ENCODE data around the gene THBS1. TPM values are rescaled to one million over a fixed set of nuclear protein-coding genes. Genes with fewer than 3 reads are reported as not detected.

Gene THBS1
- total RNA-seq, 1 donor from 2014 or later, result 4,129 TPM

- DNase-seq (ENCODE audit: low read depth in 2 of 2), result peak in 1 of 2 donors; percentile 52
Measured at GRCh38 chr15:39602143-39602542, 21.3 kb downstream of the THBS1 start.

- DNase-seq (ENCODE audit: low read depth in 2 of 2), result no peak
Measured at GRCh38 chr15:39605146-39605545, 24.3 kb downstream of the THBS1 start.

- no peak for DNase-seq (ENCODE audit: low read depth in 2 of 2)
Measured at GRCh38 chr15:39608185-39609139, 27.6 kb downstream of the THBS1 start.

- DNase-seq (ENCODE audit: low read depth in 2 of 2), result no peak
Measured at GRCh38 chr15:39609166-39609916, 28.5 kb downstream of the THBS1 start.

GRCh38 chr15:39610665-39611064 is 29.8 kb downstream of the THBS1 start:
- DNase-seq (ENCODE audit: low read depth in 2 of 2), result no peak

- DNase-seq (ENCODE audit: low read depth in 2 of 2), result no peak
Measured at GRCh38 chr15:39613271-39613670, 32.4 kb downstream of the THBS1 start.

- no peak for DNase-seq (ENCODE audit: low read depth in 2 of 2)
Measured at GRCh38 chr15:39613861-39614260, 33.0 kb downstream of the THBS1 start.

- peak in 1 of 2 donors; percentile 55 for DNase-seq (ENCODE audit: low read depth in 2 of 2)
Measured at GRCh38 chr15:39616731-39617455, 36.0 kb downstream of the THBS1 start.

- DNase-seq (ENCODE audit: low read depth in 2 of 2), result peak in 1 of 2 donors; percentile 42
Measured at GRCh38 chr15:39618063-39618823, 37.4 kb downstream of the THBS1 start.

- peak in 1 of 2 donors; percentile 91 for DNase-seq (ENCODE audit: low read depth in 2 of 2)
Measured at GRCh38 chr15:39621210-39621609, 40.3 kb downstream of the THBS1 start.

- DNase-seq (ENCODE audit: low read depth in 2 of 2), result no peak
Measured at GRCh38 chr15:39621976-39622375, 41.1 kb downstream of the THBS1 start.

GRCh38 chr15:39622660-39623516 is 42.0 kb downstream of the THBS1 start:
- no peak for DNase-seq (ENCODE audit: low read depth in 2 of 2)

GRCh38 chr15:39623529-39623931 is 42.7 kb downstream of the THBS1 start:
- no peak for DNase-seq (ENCODE audit: low read depth in 2 of 2)

GRCh38 chr15:39624806-39625205 is 43.9 kb downstream of the THBS1 start:
- DNase-seq (ENCODE audit: low read depth in 2 of 2), result peak; percentile 87 to 99

GRCh38 chr15:39625451-39625850 is 44.6 kb downstream of the THBS1 start:
- DNase-seq (ENCODE audit: low read depth in 2 of 2), result peak in 1 of 2 donors; percentile 20

- DNase-seq (ENCODE audit: low read depth in 2 of 2), result peak in 1 of 2 donors; percentile 54
Measured at GRCh38 chr15:39625856-39626255, 45.0 kb downstream of the THBS1 start.

- DNase-seq (ENCODE audit: low read depth in 2 of 2), result no peak
Measured at GRCh38 chr15:39627451-39628143, 46.7 kb downstream of the THBS1 start.

- DNase-seq (ENCODE audit: low read depth in 2 of 2), result no peak
Measured at GRCh38 chr15:39628144-39628508, 47.2 kb downstream of the THBS1 start.

GRCh38 chr15:39628546-39629257 is 47.8 kb downstream of the THBS1 start:
- DNase-seq (ENCODE audit: low read depth in 2 of 2), result no peak
